22Rv1 (cell line): ENCODE measurements around the gene USP20.

Experiments
- CTCF ChIP-seq: fragments of 450-650 bp; IDR thresholded peaks from 2 replicates; pipeline ENCODE4 v1.5.1; 2017; ENCODE audit warnings: mild to moderate bottlenecking
- ZFX ChIP-seq: fragments of 450-650 bp; IDR thresholded peaks from 2 replicates; pipeline ENCODE4 v1.6.1; 2017; ENCODE audit warnings: antibody characterized with exemption, borderline replicate concordance

GRCh38 chr9:129836311-129837007 lies 1.2 kb downstream of the USP20 start:
- TF ChIP-seq CTCF (no peak), ZFX (no peak)
